Measurements from ENCODE around the gene SEMA6C.
A peak's percentile ranks its signal among the peaks of the same experiment; 100 is the strongest.

Gene SEMA6C

GRCh38 chr1:151167116-151167515 is 20.7 kb upstream of the SEMA6C start:
- no peak for DNase-seq (ENCODE audit: low read depth in 2 of 2)
- no peak for TF ChIP-seq CTCF (IDR thresholded peaks at IDR 0.05; ENCODE audit: low read depth, low read length)
- H3K4me3 ChIP-seq (replicated peaks in 1 of 2; ENCODE audit: low read depth in 2 of 2, low read length in 2 of 2) = peak overlapping the region in 1 of 2 donors; percentile 67

- TF ChIP-seq CTCF (IDR thresholded peaks at IDR 0.05; ENCODE audit: low read depth, low read length) = no peak
- H3K4me3 ChIP-seq (replicated peaks in 1 of 2; ENCODE audit: low read depth in 2 of 2, low read length in 2 of 2) = peak overlapping the region; percentile 67 to 88
- DNase-seq (ENCODE audit: low read depth in 2 of 2) = peak; percentile 61 to 71
These were observed 20.1 kb upstream of the SEMA6C start for GRCh38 chr1:151166505-151166956.

GRCh38 chr1:151165738-151166504 is 19.5 kb upstream of the SEMA6C start, which contains the start of the genes LYSMD1 and SCNM1:
TSS of gene LYSMD1 (minus strand) at chr1:151165902. CDS start at chr1:151165258, 644 bp downstream.
TSS of gene SCNM1 (plus strand) at chr1:151166144. CDS start at chr1:151166153, 9 bp downstream.
- DNase-seq (ENCODE audit: low read depth in 2 of 2) = peak; percentile 99 to 100
- TF ChIP-seq CTCF (IDR thresholded peaks at IDR 0.05; ENCODE audit: low read depth, low read length) = no peak

GRCh38 chr1:151165281-151165737 is 18.9 kb upstream of the SEMA6C start:
- H3K4me3 ChIP-seq (replicated peaks in 1 of 2; ENCODE audit: low read depth in 2 of 2, low read length in 2 of 2) = peak overlapping the region; percentile 67 to 88
- DNase-seq (ENCODE audit: low read depth in 2 of 2) = peak; percentile 57 to 75

More at GRCh38 chr1:151165738-151166504, 19.5 kb upstream of the SEMA6C start, which contains the start of the genes LYSMD1 and SCNM1:
- H3K4me3 ChIP-seq (replicated peaks in 1 of 2; ENCODE audit: low read depth in 2 of 2, low read length in 2 of 2) = peak within 1 kb of the TSS; percentile 67 to 88

GRCh38 chr1:151164732-151165280 is 18.4 kb upstream of the SEMA6C start:
- no peak for TF ChIP-seq CTCF (IDR thresholded peaks at IDR 0.05; ENCODE audit: low read depth, low read length)
- H3K4me3 ChIP-seq (replicated peaks in 1 of 2; ENCODE audit: low read depth in 2 of 2, low read length in 2 of 2) = peak overlapping the region; percentile 67 to 88
- peak in 1 of 2 donors; percentile 49 for DNase-seq (ENCODE audit: low read depth in 2 of 2)

More at GRCh38 chr1:151165281-151165737, 18.9 kb upstream of the SEMA6C start:
- TF ChIP-seq CTCF (IDR thresholded peaks at IDR 0.05; ENCODE audit: low read depth, low read length) = no peak

GRCh38 chr1:151159373-151159772 is 12.9 kb upstream of the SEMA6C start:
- no peak overlapping the region for H3K4me3 ChIP-seq (replicated peaks in 1 of 2; ENCODE audit: low read depth in 2 of 2, low read length in 2 of 2)
- TF ChIP-seq CTCF (IDR thresholded peaks at IDR 0.05; ENCODE audit: low read depth, low read length) = no peak
- no peak for DNase-seq (ENCODE audit: low read depth in 2 of 2)

All from cardiac fibroblast (primary cell).